ENCODE measurements around the gene PLD3.

The PLD3 gene

DNA sequence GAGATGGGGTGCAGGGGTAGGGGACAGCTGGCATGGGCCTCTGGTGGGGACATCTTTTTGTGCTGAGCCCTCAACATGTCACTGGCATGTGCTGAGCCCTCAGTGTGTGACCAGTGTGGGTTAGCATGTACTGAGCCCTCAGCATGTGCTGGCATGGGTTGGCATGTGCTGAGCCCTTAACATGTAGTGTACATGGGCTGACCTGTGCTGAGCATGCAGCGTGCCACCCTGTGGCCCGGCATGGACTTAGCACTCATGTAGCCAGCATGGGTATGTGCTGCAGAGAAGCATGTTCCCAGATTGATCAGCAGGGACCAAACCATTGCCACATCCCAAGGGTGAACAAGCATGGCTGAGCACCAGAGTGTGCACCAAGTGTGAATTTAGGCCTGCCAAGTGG lies 30.0 kb downstream of the PLD3 start:
- Histone ChIP-seq H4K91ac (ENCODE audit: low read depth, low read length, poor library complexity) (no peak overlapping the region), H2AFZ (ENCODE audit: low read length) (no peak overlapping the region), H3K27me3 (ENCODE audit: control insufficient read depth in 3 of 3, insufficient read depth in 3 of 3, low read depth in 1 of 3, low read length in 3 of 3) (no peaks in the 10 kb centered on the region), H3K4ac (ENCODE audit: low read length) (no peak overlapping the region), H3K23ac (ENCODE audit: low read depth, low read length, poor library complexity) (no peak overlapping the region), H3K4me3 (ENCODE audit: low read length in 2 of 2) (no peak overlapping the region), H3K4me2 (ENCODE audit: insufficient read depth, low read length, poor library complexity, severe bottlenecking) (no peak overlapping the region), H2AK5ac (ENCODE audit: low read depth, low read length) (no peak overlapping the region), H3K9me3 (replicated peaks in 1 of 2; ENCODE audit: control insufficient read depth in 2 of 2, insufficient read depth in 1 of 2, low read depth in 1 of 2, low read length in 2 of 2) (peaks cover 0 to 4% of the 10 kb centered on the region in 2 donors), H2BK12ac (ENCODE audit: low read length) (no peak overlapping the region), H3K79me1 (ENCODE audit: low read depth, low read length) (peaks cover 10% of the 10 kb centered on the region), H3K36me3 (replicated peaks in 1 of 2; ENCODE audit: control insufficient read depth in 2 of 2, insufficient read depth in 2 of 2, low read length in 2 of 2) (peaks cover 37 to 52% of the 10 kb centered on the region in 2 donors), H3K18ac (ENCODE audit: low read length) (no peak overlapping the region), H3K27ac (replicated peaks; ENCODE audit: low read length) (no peak overlapping the region), H2BK5ac (ENCODE audit: low read length) (no peak overlapping the region), H2BK120ac (ENCODE audit: low read depth, low read length) (no peak overlapping the region), H3K14ac (ENCODE audit: low read length) (no peak overlapping the region), H2BK15ac (ENCODE audit: low read length) (no peak overlapping the region), H3K4me1 (ENCODE audit: control insufficient read depth in 2 of 2, insufficient read depth in 1 of 2, low read depth in 1 of 2, low read length in 2 of 2) (no peaks in the 10 kb centered on the region), H4K8ac (ENCODE audit: low read depth, low read length) (no peak overlapping the region), H3K9ac (ENCODE audit: low read depth, low read length, poor library complexity) (no peak overlapping the region)
- WGBS, 2 donors (ENCODE audit: extremely low coverage in 2 of 2, insufficient read length in 2 of 2, insufficient replicate concordance in 1 of 2) = no CpG with 5 or more reads among the region's 2 CpGs
- DNase-seq (ENCODE audit: low spot score) = no peak

DNA sequence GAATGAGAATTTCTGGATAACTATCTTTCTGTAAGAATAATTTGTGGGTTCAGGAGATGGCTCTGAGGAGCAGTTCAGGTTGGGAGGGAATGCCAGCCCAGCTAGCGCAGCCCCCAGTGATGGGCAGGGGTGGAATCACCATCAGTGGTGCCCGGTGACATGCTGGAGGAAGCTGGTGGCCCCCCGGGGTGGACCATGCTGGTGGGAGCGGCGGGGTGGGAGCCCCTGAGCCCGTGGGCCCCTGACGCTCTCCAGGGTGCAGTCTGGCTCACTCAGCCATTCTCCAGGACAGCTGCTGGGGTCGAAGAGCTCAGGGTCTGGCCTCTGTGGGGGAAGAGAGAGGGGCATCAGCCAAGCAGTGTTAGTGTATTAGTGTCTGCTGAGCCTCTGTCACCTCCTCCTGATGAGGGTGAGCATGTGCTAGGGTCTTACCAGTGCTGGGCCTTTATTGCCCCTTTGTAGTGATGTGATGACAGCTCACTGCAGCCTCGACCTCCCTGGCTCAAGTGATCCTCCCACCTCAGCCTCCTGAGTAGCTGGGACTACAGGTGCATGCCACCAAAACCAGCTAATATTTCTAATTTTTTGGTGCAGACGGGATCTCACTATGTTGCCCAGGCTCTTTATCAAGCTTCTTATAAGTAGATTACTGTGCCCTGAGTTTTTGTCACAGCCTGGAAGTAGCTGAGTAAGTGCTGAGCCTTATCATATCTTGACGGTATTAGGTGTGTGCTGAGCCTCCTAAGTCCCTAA lies 31.1 kb downstream of the PLD3 start:
- WGBS, 2 donors (ENCODE audit: extremely low coverage in 2 of 2, insufficient read length in 2 of 2, insufficient replicate concordance in 1 of 2) = no CpG with 5 or more reads among the region's 11 CpGs
- DNase-seq (ENCODE audit: low spot score) = no peak
- H2AK5ac ChIP-seq (ENCODE audit: low read depth, low read length) = no peak overlapping the region

DNA sequence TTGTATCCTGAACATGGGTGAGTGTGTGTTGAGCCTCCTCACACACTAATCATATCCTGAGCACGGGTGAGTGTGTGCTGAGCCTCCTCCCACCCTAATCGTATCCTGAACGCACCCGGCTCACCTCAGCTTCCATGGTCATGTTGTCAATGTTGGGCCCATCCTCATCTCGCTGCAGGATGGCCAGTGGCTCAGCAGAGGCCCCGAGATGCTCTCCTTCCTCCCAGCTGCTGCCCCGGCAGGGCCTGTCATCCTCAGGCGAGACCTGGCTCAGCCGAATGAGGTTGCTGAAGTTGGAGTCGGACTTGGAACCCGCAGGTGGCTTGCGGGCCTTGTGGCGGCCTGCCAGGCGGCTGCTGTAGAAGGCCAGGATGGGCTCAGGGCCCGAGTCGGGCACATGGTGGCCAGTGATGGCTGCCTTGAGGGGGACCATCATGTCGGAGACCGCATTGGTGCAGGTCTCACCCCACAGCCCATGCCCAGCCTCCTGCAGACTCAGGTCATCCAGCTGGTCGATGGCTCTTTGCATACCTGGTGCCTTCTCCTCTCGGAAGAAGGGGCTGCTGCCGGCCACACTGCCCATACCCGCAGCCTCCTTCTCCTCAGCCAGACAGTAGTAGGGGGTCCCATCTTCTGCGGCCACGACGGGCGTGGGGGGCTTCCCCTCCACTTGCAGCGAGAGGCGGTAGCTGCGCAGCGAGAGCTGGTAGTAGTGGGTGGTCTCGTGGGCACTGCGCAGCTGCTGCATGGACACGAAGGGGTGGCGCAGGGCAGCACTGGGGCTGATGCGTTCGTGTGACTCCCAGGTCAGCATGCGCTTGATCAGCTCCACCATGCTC lies 31.9 kb downstream of the PLD3 start:
- H3K18ac ChIP-seq (ENCODE audit: low read length) = no peak overlapping the region
- H2BK12ac ChIP-seq (ENCODE audit: low read length) = no peak overlapping the region
- peak overlapping the region; percentile 77 for H3K9ac ChIP-seq (ENCODE audit: low read depth, low read length, poor library complexity)
- H3K4me3 ChIP-seq (ENCODE audit: low read length in 2 of 2) = no peak overlapping the region
- H3K14ac ChIP-seq (ENCODE audit: low read length) = peak overlapping the region; percentile 21
- H4K8ac ChIP-seq (ENCODE audit: low read depth, low read length) = peak overlapping the region; percentile 65
- peaks cover 10% of the 10 kb centered on the region for H3K79me1 ChIP-seq (ENCODE audit: low read depth, low read length)
- no peaks in the 10 kb centered on the region for H3K27me3 ChIP-seq (ENCODE audit: control insufficient read depth in 3 of 3, insufficient read depth in 3 of 3, low read depth in 1 of 3, low read length in 3 of 3)
- H2AK5ac ChIP-seq (ENCODE audit: low read depth, low read length) = no peak overlapping the region
- no peak overlapping the region for H2AFZ ChIP-seq (ENCODE audit: low read length)
- WGBS, 2 donors (ENCODE audit: extremely low coverage in 2 of 2, insufficient read length in 2 of 2, insufficient replicate concordance in 1 of 2) = no CpG with 5 or more reads among the region's 37 CpGs
- H3K4me1 ChIP-seq (ENCODE audit: control insufficient read depth in 2 of 2, insufficient read depth in 1 of 2, low read depth in 1 of 2, low read length in 2 of 2) = no peaks in the 10 kb centered on the region
- H3K27ac ChIP-seq (replicated peaks; ENCODE audit: low read length) = no peak overlapping the region
- H3K23ac ChIP-seq (ENCODE audit: low read depth, low read length, poor library complexity) = peak overlapping the region; percentile 73
- no peak overlapping the region for H3K4ac ChIP-seq (ENCODE audit: low read length)
- DNase-seq (ENCODE audit: low spot score) = no peak
- H2BK15ac ChIP-seq (ENCODE audit: low read length) = no peak overlapping the region
- H4K91ac ChIP-seq (ENCODE audit: low read depth, low read length, poor library complexity) = no peak overlapping the region
- H3K9me3 ChIP-seq (replicated peaks in 1 of 2; ENCODE audit: control insufficient read depth in 2 of 2, insufficient read depth in 1 of 2, low read depth in 1 of 2, low read length in 2 of 2) = peaks cover 0 to 4% of the 10 kb centered on the region in 2 donors
- peak overlapping the region; percentile 3 for H2BK5ac ChIP-seq (ENCODE audit: low read length)
- H3K36me3 ChIP-seq (replicated peaks in 1 of 2; ENCODE audit: control insufficient read depth in 2 of 2, insufficient read depth in 2 of 2, low read length in 2 of 2) = peaks cover 27 to 36% of the 10 kb centered on the region in 2 donors
- peak overlapping the region; percentile 6 for H2BK120ac ChIP-seq (ENCODE audit: low read depth, low read length)
- no peak overlapping the region for H3K4me2 ChIP-seq (ENCODE audit: insufficient read depth, low read length, poor library complexity, severe bottlenecking)

More for the DNA sequence above, 31.1 kb downstream of the PLD3 start:
- Histone ChIP-seq H3K4me2 (ENCODE audit: insufficient read depth, low read length, poor library complexity, severe bottlenecking) (no peak overlapping the region), H3K18ac (ENCODE audit: low read length) (no peak overlapping the region), H3K9ac (ENCODE audit: low read depth, low read length, poor library complexity) (no peak overlapping the region), H3K36me3 (replicated peaks in 1 of 2; ENCODE audit: control insufficient read depth in 2 of 2, insufficient read depth in 2 of 2, low read length in 2 of 2) (peaks cover 30 to 42% of the 10 kb centered on the region in 2 donors), H3K14ac (ENCODE audit: low read length) (no peak overlapping the region), H2BK15ac (ENCODE audit: low read length) (no peak overlapping the region), H3K23ac (ENCODE audit: low read depth, low read length, poor library complexity) (peak overlapping the region; percentile 55), H2AFZ (ENCODE audit: low read length) (no peak overlapping the region), H3K4me3 (ENCODE audit: low read length in 2 of 2) (no peak overlapping the region), H3K4ac (ENCODE audit: low read length) (no peak overlapping the region), H3K9me3 (replicated peaks in 1 of 2; ENCODE audit: control insufficient read depth in 2 of 2, insufficient read depth in 1 of 2, low read depth in 1 of 2, low read length in 2 of 2) (peaks cover 0 to 4% of the 10 kb centered on the region in 2 donors), H4K8ac (ENCODE audit: low read depth, low read length) (no peak overlapping the region), H2BK12ac (ENCODE audit: low read length) (no peak overlapping the region), H3K4me1 (ENCODE audit: control insufficient read depth in 2 of 2, insufficient read depth in 1 of 2, low read depth in 1 of 2, low read length in 2 of 2) (no peaks in the 10 kb centered on the region), H2BK5ac (ENCODE audit: low read length) (no peak overlapping the region), H4K91ac (ENCODE audit: low read depth, low read length, poor library complexity) (no peak overlapping the region), H3K79me1 (ENCODE audit: low read depth, low read length) (peaks cover 10% of the 10 kb centered on the region), H3K27ac (replicated peaks; ENCODE audit: low read length) (no peak overlapping the region), H2BK120ac (ENCODE audit: low read depth, low read length) (no peak overlapping the region), H3K27me3 (ENCODE audit: control insufficient read depth in 3 of 3, insufficient read depth in 3 of 3, low read depth in 1 of 3, low read length in 3 of 3) (no peaks in the 10 kb centered on the region)

DNA sequence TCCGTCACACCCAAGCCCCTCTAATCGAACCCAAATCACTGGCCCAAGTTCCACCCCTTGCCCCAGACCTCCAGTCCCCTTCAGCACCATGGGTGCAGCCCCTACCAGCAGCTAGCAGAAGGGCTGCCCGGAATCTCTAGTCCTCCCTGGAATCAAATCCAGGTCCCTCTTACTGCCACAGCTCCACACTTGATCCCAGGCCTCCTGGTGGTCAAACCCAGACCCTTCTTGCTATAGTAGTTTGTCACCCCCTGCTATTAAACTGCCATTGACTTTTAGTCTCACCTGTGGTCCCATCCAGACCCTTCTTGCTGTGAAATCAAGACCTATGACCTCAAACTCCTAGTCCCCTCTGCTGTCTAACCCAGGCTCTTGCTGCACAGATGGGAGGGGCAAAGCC lies 32.8 kb downstream of the PLD3 start:
- Histone ChIP-seq H3K79me1 (ENCODE audit: low read depth, low read length) (peaks cover 10% of the 10 kb centered on the region), H3K36me3 (replicated peaks in 1 of 2; ENCODE audit: control insufficient read depth in 2 of 2, insufficient read depth in 2 of 2, low read length in 2 of 2) (peaks cover 27 to 32% of the 10 kb centered on the region in 2 donors), H3K27me3 (ENCODE audit: control insufficient read depth in 3 of 3, insufficient read depth in 3 of 3, low read depth in 1 of 3, low read length in 3 of 3) (no peaks in the 10 kb centered on the region), H2AK5ac (ENCODE audit: low read depth, low read length) (no peak overlapping the region), H3K4me1 (ENCODE audit: control insufficient read depth in 2 of 2, insufficient read depth in 1 of 2, low read depth in 1 of 2, low read length in 2 of 2) (no peaks in the 10 kb centered on the region), H2BK12ac (ENCODE audit: low read length) (no peak overlapping the region), H3K18ac (ENCODE audit: low read length) (no peak overlapping the region), H3K27ac (replicated peaks; ENCODE audit: low read length) (no peak overlapping the region), H3K23ac (ENCODE audit: low read depth, low read length, poor library complexity) (no peak overlapping the region), H3K9ac (ENCODE audit: low read depth, low read length, poor library complexity) (no peak overlapping the region), H2BK5ac (ENCODE audit: low read length) (peak overlapping the region; percentile 3), H3K9me3 (replicated peaks in 1 of 2; ENCODE audit: control insufficient read depth in 2 of 2, insufficient read depth in 1 of 2, low read depth in 1 of 2, low read length in 2 of 2) (peaks cover 0 to 4% of the 10 kb centered on the region in 2 donors), H4K8ac (ENCODE audit: low read depth, low read length) (no peak overlapping the region), H3K4me2 (ENCODE audit: insufficient read depth, low read length, poor library complexity, severe bottlenecking) (no peak overlapping the region), H3K4me3 (ENCODE audit: low read length in 2 of 2) (no peak overlapping the region), H4K91ac (ENCODE audit: low read depth, low read length, poor library complexity) (no peak overlapping the region), H2AFZ (ENCODE audit: low read length) (no peak overlapping the region), H2BK120ac (ENCODE audit: low read depth, low read length) (peak overlapping the region; percentile 6), H3K4ac (ENCODE audit: low read length) (no peak overlapping the region), H2BK15ac (ENCODE audit: low read length) (no peak overlapping the region), H3K14ac (ENCODE audit: low read length) (no peak overlapping the region)
- DNase-seq (ENCODE audit: low spot score) = no peak
- no CpG with 5 or more reads among the region's 3 CpGs for WGBS, 2 donors (ENCODE audit: extremely low coverage in 2 of 2, insufficient read length in 2 of 2, insufficient replicate concordance in 1 of 2)
